Measurements from ENCODE around the gene AIFM3.

DNA sequence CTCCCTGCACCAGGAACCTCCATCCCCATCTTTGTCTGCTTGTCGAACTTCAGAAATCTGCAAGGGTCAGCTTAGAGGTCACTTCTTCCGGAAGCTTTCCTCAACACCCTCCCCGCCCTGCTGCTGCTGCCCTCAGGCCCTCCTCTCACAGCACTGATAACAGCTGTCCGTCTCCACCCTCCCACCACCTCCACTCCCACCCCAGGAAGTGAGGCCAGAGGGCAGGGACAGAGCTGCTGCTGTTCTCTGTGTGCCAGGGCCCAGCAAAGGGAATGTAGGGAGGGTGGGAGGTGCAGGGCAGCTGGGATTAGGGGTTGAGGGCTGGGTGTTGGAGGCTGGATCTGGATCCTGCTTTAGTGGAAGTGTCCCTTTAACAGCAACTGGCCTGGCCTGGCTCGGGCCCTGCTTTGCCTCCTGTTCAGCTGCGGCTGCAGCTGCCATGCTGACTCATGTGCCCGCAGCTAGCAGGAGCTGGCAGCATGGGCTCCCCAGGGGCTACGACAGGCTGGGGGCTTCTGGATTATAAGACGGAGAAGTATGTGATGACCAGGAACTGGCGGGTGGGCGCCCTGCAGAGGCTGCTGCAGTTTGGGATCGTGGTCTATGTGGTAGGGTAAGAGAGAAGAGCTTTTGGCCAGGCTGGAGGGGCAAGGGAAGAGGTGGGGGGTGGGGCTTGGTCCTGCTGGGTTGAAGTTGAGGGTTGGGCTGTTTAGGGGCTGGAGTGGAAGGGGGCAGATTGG, 47.8 kb downstream of the AIFM3 start, which contains the start of gene P2RX6:
- TF ChIP-seq, protein P1, sequence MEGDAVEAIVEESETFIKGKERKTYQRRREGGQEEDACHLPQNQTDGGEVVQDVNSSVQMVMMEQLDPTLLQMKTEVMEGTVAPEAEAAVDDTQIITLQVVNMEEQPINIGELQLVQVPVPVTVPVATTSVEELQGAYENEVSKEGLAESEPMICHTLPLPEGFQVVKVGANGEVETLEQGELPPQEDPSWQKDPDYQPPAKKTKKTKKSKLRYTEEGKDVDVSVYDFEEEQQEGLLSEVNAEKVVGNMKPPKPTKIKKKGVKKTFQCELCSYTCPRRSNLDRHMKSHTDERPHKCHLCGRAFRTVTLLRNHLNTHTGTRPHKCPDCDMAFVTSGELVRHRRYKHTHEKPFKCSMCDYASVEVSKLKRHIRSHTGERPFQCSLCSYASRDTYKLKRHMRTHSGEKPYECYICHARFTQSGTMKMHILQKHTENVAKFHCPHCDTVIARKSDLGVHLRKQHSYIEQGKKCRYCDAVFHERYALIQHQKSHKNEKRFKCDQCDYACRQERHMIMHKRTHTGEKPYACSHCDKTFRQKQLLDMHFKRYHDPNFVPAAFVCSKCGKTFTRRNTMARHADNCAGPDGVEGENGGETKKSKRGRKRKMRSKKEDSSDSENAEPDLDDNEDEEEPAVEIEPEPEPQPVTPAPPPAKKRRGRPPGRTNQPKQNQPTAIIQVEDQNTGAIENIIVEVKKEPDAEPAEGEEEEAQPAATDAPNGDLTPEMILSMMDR (IDR thresholded peaks at IDR 0.05; ENCODE audit: low read length) = no peak
- no peak for TF ChIP-seq EZH2 (optimal IDR thresholded peaks at IDR 0.05; ENCODE audit: low read depth, low read length)

All from MM.1S (cell line).